Stimulated activated naive CD4-positive, alpha-beta T cell treated with Interleukin-2 at 50 U/mL for 16 hours (primary cell): ENCODE results near the gene NEDD4L.
A peak's percentile ranks its signal among the peaks of the same experiment; 100 is the strongest.
"Not testable (repeated sequence)": the region's sequence is repeated elsewhere in the genome, so short reads cannot be mapped to it uniquely, and the experiment has no call there.

Experiments
- DNase-seq: peaks from one replicate; lab custom pipeline; 2025; lab: John Stamatoyannopoulos, UW

The NEDD4L gene

GRCh38 chr18:58157237-58157636 lies 113.2 kb downstream of the NEDD4L start:
- no peak for DNase-seq

GRCh38 chr18:58158008-58158407 lies 114.0 kb downstream of the NEDD4L start:
- DNase-seq: no peak

- DNase-seq: no peak
These were observed 114.4 kb downstream of the NEDD4L start for GRCh38 chr18:58158459-58158858.

GRCh38 chr18:58161659-58162058 lies 117.6 kb downstream of the NEDD4L start:
- no peak for DNase-seq

- no peak for DNase-seq
These were observed 118.1 kb downstream of the NEDD4L start for GRCh38 chr18:58162127-58162526.

GRCh38 chr18:58163004-58163590 lies 119.1 kb downstream of the NEDD4L start:
- no peak for DNase-seq

- no peak for DNase-seq
These were observed 122.3 kb downstream of the NEDD4L start for GRCh38 chr18:58166278-58166844.

- DNase-seq: no peak
These were observed 123.0 kb downstream of the NEDD4L start for GRCh38 chr18:58167073-58167472.

GRCh38 chr18:58168221-58168620 lies 124.2 kb downstream of the NEDD4L start:
- no peak for DNase-seq

- no peak for DNase-seq
These were observed 125.0 kb downstream of the NEDD4L start for GRCh38 chr18:58168993-58169392.

- DNase-seq: no peak
These were observed 125.4 kb downstream of the NEDD4L start for GRCh38 chr18:58169472-58169871.

- not testable (repeated sequence) for DNase-seq
These were observed 126.0 kb downstream of the NEDD4L start for GRCh38 chr18:58170036-58170435.

GRCh38 chr18:58172031-58172430 lies 128.0 kb downstream of the NEDD4L start:
- DNase-seq: no peak

- DNase-seq: no peak
These were observed 130.3 kb downstream of the NEDD4L start for GRCh38 chr18:58174285-58174684.

- DNase-seq: no peak
These were observed 131.2 kb downstream of the NEDD4L start for GRCh38 chr18:58175122-58175785.

- no peak for DNase-seq
These were observed 131.8 kb downstream of the NEDD4L start for GRCh38 chr18:58175786-58176176.

- no peak for DNase-seq
These were observed 133.1 kb downstream of the NEDD4L start for GRCh38 chr18:58177004-58177717.

GRCh38 chr18:58177896-58178470 lies 134.0 kb downstream of the NEDD4L start:
- DNase-seq: no peak

GRCh38 chr18:58178511-58178910 lies 134.5 kb downstream of the NEDD4L start:
- DNase-seq: no peak

- DNase-seq: no peak
These were observed 136.1 kb downstream of the NEDD4L start for GRCh38 chr18:58180172-58180571.

- DNase-seq: peak; percentile 43
These were observed 136.8 kb downstream of the NEDD4L start for GRCh38 chr18:58180738-58181353.

GRCh38 chr18:58181988-58182387 lies 138.0 kb downstream of the NEDD4L start:
- DNase-seq: no peak
